Mesenchymal stem cell (in vitro differentiated cells and primary cell): ENCODE results near the gene PDZRN3.

Experiments
- DNase-seq: peaks from one replicate; pipeline ENCODE4 v3.0.0-alpha.2; 2013
- H2AFZ ChIP-seq: one replicate; pipeline ENCODE4 v1.6.1; 2013; ENCODE audit warnings: low read depth, mild to moderate bottlenecking, control low read depth, inconsistent platforms, low read length, moderate library complexity
- H2AK5ac ChIP-seq: 2 replicates; pipeline ENCODE4 v1.6.1; 2013; ENCODE audit warnings: low read length, moderate library complexity, mild to moderate bottlenecking, inconsistent platforms; ENCODE audit not compliant: severe bottlenecking
- H2BK120ac ChIP-seq: one replicate; pipeline ENCODE4 v1.6.1; 2013; ENCODE audit warnings: low read depth, mild to moderate bottlenecking, inconsistent platforms, low read length, moderate library complexity
- H2BK12ac ChIP-seq, 2 experiments: one replicate each; pipeline ENCODE4 v1.6.1; 2013; ENCODE audit warnings: inconsistent platforms in 2 of 2, low read length in 2 of 2, mild to moderate bottlenecking in 2 of 2, moderate library complexity in 2 of 2, control low read depth in 1 of 2
- H2BK15ac ChIP-seq: one replicate; pipeline ENCODE4 v1.6.1; 2013; ENCODE audit warnings: mild to moderate bottlenecking, low read depth, inconsistent platforms; ENCODE audit not compliant: poor library complexity, severe bottlenecking
- H2BK5ac ChIP-seq: 2 replicates; pipeline ENCODE4 v1.6.1; 2013; ENCODE audit warnings: low read depth, mild to moderate bottlenecking, low read length, control low read depth, inconsistent platforms; ENCODE audit not compliant: poor library complexity, severe bottlenecking
- H3K14ac ChIP-seq, 2 experiments: one replicate each; pipeline ENCODE4 v1.6.1; 2013; ENCODE audit warnings: inconsistent platforms in 2 of 2, low read length in 2 of 2, control low read depth in 1 of 2, mild to moderate bottlenecking in 1 of 2, moderate library complexity in 1 of 2
- H3K18ac ChIP-seq, 2 experiments: one replicate each; pipeline ENCODE4 v1.6.1; 2013; ENCODE audit warnings: inconsistent platforms in 2 of 2, low read length in 2 of 2, control low read depth in 1 of 2, low read depth in 1 of 2, mild to moderate bottlenecking in 1 of 2
- H3K23ac ChIP-seq, 2 experiments: one replicate each; pipeline ENCODE4 v1.6.1; 2013; ENCODE audit warnings: inconsistent platforms in 2 of 2, low read length in 2 of 2, mild to moderate bottlenecking in 2 of 2, moderate library complexity in 2 of 2, control low read depth in 1 of 2
- H3K27ac ChIP-seq: 2 replicates; pipeline ENCODE4 v1.5.1; 2013; ENCODE audit warnings: mild to moderate bottlenecking, moderate library complexity, low read length, control low read depth, inconsistent platforms; ENCODE audit not compliant: poor library complexity, severe bottlenecking
- H3K27me3 ChIP-seq, 2 experiments: 2 replicates each; pipeline versions ENCODE4 v1.6.1 to v1.7.0; 2013; ENCODE audit warnings: low read length in 2 of 2, mild to moderate bottlenecking in 2 of 2, moderate library complexity in 2 of 2, control low read depth in 1 of 2, inconsistent platforms in 1 of 2; ENCODE audit not compliant: control insufficient read depth in 1 of 2, insufficient read depth in 1 of 2
- H3K36me3 ChIP-seq, 2 experiments: 2 replicates each; pipeline versions ENCODE4 v1.6.1 to v1.7.0; 2013; ENCODE audit warnings: low read length in 2 of 2, control low read depth in 1 of 2, inconsistent platforms in 1 of 2, low read depth in 1 of 2, mild to moderate bottlenecking in 1 of 2; ENCODE audit not compliant: insufficient read depth in 2 of 2, control insufficient read depth in 1 of 2
- H3K4ac ChIP-seq, 2 experiments: one replicate each; pipeline ENCODE4 v1.6.1; 2013; ENCODE audit warnings: inconsistent platforms in 2 of 2, low read length in 2 of 2, mild to moderate bottlenecking in 2 of 2, moderate library complexity in 2 of 2, control low read depth in 1 of 2, low read depth in 1 of 2
- H3K4me1 ChIP-seq: 2 replicates; pipeline ENCODE4 v1.6.1; 2013; ENCODE audit warnings: low read depth, low read length, control low read depth; ENCODE audit not compliant: control insufficient read depth, insufficient read depth
- H3K4me2 ChIP-seq: 2 replicates; pipeline ENCODE4 v1.6.1; 2013; ENCODE audit warnings: low read length, mild to moderate bottlenecking, inconsistent platforms; ENCODE audit not compliant: poor library complexity, severe bottlenecking
- H3K4me3 ChIP-seq, 2 experiments: 2 replicates each; pipeline versions ENCODE4 v1.5.1 to v1.7.0; 2013; ENCODE audit warnings: low read length in 2 of 2, mild to moderate bottlenecking in 2 of 2, control low read depth in 1 of 2, low read depth in 1 of 2; ENCODE audit not compliant: insufficient read depth in 1 of 2
- H3K79me1 ChIP-seq: replicated peaks from 2 replicates; pipeline ENCODE4 v1.6.1; 2013; ENCODE audit warnings: mild to moderate bottlenecking, control low read depth, low read length, inconsistent platforms; ENCODE audit not compliant: poor library complexity, severe bottlenecking
- H3K9ac ChIP-seq: 2 replicates; pipeline ENCODE4 v1.7.0; 2013; ENCODE audit warnings: mild to moderate bottlenecking, low read length, moderate library complexity
- H3K9me3 ChIP-seq: 2 replicates; pipeline ENCODE4 v1.7.0; 2013; ENCODE audit warnings: mild to moderate bottlenecking, low read length; ENCODE audit not compliant: control insufficient read depth
- H4K8ac ChIP-seq: one replicate; pipeline ENCODE4 v1.6.1; 2013; ENCODE audit warnings: inconsistent platforms, mild to moderate bottlenecking, low read length, moderate library complexity
- H4K91ac ChIP-seq: one replicate; pipeline ENCODE4 v1.6.1; 2013; ENCODE audit warnings: mild to moderate bottlenecking, low read length, inconsistent platforms
- WGBS: methylation state at CpG from one replicate; pipeline ENCODE4 v1.1.7; 2013; ENCODE audit warnings: mixed read lengths; 5-methylcytosine and 5-hydroxymethylcytosine counted together

Gene PDZRN3

DNA sequence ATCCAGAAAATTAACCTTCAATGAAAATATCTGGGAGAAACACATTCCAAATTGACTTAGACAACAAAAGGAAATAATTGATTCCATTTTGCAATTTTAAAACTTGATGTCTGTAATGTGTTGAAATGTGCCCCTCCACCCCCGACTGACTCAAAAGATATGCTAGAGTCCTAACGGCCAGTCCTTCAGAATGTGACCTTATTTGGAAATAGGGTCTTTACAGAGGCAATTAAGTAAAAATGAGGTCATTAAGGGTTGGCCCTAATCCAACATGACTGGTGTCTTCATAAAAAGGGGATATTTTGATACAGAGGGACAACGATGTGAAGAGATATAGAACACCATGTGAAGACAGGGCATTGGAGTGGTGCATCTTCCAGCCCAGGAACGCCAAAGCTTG is 153.9 kb downstream of the PDZRN3 start:
- Histone ChIP-seq H3K9me3 (no peaks in the 10 kb centered on the region), H2AK5ac (no peak overlapping the region), H2BK12ac (no peak overlapping the region), H2BK15ac (no peak overlapping the region), H3K23ac (no peak overlapping the region), H3K36me3 (peaks cover 0 to 1% of the 10 kb centered on the region in 2 experiments), H3K4ac (no peak overlapping the region), H3K27me3 (no peaks in the 10 kb centered on the region), H2BK120ac (no peak overlapping the region), H3K4me3 (no peak overlapping the region), H4K8ac (no peak overlapping the region), H3K9ac (no peak overlapping the region), H3K4me2 (no peak overlapping the region), H3K4me1 (no peaks in the 10 kb centered on the region), H3K27ac (no peak overlapping the region), H3K14ac (no peak overlapping the region), H3K79me1 (no peaks in the 10 kb centered on the region), H3K18ac (no peak overlapping the region), H2BK5ac (no peak overlapping the region), H2AFZ (no peak overlapping the region), H4K91ac (no peak overlapping the region)
- no peak for DNase-seq
- WGBS: 80% methylated on average over 4 of the region's 4 CpGs

DNA sequence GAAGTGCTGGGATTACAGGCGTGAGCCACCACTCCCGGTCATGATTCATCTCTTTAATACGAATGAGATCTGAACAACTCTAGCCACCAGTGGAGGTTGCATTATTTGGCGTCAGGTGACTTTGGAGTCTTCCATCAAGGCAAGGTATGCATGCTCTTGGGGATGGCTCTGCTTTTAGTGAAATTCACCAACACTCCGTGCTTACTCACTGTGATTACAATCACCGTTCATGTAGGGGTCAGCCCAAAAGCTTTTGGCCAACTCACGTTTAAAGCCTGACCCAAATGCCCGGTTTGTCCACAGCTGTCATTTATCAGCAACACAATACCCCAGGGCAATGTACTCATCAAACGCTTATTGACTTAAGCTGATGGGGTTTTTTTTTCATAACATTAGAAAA is 155.4 kb downstream of the PDZRN3 start:
- Histone ChIP-seq H3K18ac (no peak overlapping the region), H2BK120ac (no peak overlapping the region), H3K36me3 (no peaks in the 10 kb centered on the region), H3K4me2 (no peak overlapping the region), H3K4me3 (no peak overlapping the region), H3K9me3 (no peaks in the 10 kb centered on the region), H4K8ac (no peak overlapping the region), H3K4ac (no peak overlapping the region), H3K4me1 (no peaks in the 10 kb centered on the region), H3K27me3 (no peaks in the 10 kb centered on the region), H2BK15ac (no peak overlapping the region), H3K14ac (no peak overlapping the region), H3K23ac (no peak overlapping the region), H2AK5ac (no peak overlapping the region), H2AFZ (no peak overlapping the region), H4K91ac (no peak overlapping the region), H2BK5ac (no peak overlapping the region), H2BK12ac (no peak overlapping the region), H3K79me1 (no peaks in the 10 kb centered on the region), H3K27ac (no peak overlapping the region), H3K9ac (no peak overlapping the region)
- 97% methylated on average over 8 of the region's 9 CpGs for WGBS
- DNase-seq: no peak

DNA sequence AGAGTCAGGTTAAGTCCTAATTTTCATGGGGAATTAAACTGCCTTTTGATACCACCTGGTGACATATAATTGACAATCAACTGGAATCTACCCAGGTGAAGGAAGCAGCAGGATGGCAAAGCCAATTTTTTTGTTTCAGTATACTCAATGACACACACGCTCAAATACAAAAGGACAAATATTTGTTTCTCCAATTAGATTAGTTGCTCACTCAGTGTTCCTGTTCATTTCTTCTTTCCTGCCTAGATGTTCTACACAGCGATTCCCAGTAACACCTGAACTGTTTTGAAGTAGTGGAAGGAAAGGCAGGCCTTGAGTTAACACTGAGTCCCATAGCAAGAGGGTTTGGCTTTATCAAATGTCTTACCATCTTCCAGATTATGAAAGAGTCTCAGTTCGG is 157.5 kb downstream of the PDZRN3 start:
- H2BK120ac ChIP-seq: no peak overlapping the region

DNA sequence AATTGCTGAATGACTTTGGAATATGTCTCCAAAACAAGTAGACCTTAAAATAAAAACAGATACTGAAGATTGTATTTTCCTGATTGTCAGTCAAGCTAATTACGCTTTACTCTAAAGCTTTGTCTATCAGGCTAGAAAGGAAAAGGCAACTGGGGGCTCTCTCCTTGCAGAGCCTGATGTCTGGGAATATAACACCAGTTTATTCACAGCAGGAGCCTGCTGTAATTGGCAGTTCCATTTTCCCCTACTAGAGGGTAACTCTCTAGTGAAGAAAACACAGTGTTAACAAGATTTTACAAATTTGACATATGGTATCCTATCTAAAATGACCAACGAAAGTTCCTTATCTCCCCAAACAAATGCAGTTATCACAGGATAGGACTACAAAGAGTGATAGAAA is 158.8 kb downstream of the PDZRN3 start:
- Histone ChIP-seq H2BK15ac (no peak overlapping the region), H3K4ac (no peak overlapping the region), H2BK5ac (no peak overlapping the region), H3K4me1 (no peaks in the 10 kb centered on the region), H3K18ac (no peak overlapping the region), H4K91ac (no peak overlapping the region), H3K4me3 (no peak overlapping the region), H3K36me3 (no peaks in the 10 kb centered on the region), H2BK120ac (no peak overlapping the region), H3K23ac (no peak overlapping the region), H2AFZ (no peak overlapping the region), H3K9ac (no peak overlapping the region), H3K27me3 (no peaks in the 10 kb centered on the region), H3K9me3 (no peaks in the 10 kb centered on the region), H3K14ac (no peak overlapping the region), H3K27ac (no peak overlapping the region), H2BK12ac (no peak overlapping the region), H4K8ac (no peak overlapping the region), H3K79me1 (no peaks in the 10 kb centered on the region), H2AK5ac (no peak overlapping the region), H3K4me2 (no peak overlapping the region)
- no peak for DNase-seq
- WGBS: 89% methylated on average over 1 of the region's 2 CpGs

More for the DNA sequence above, 157.5 kb downstream of the PDZRN3 start:
- Histone ChIP-seq H3K14ac (no peak overlapping the region), H3K4me3 (no peak overlapping the region), H3K27me3 (no peaks in the 10 kb centered on the region), H2AK5ac (no peak overlapping the region), H3K4me1 (no peaks in the 10 kb centered on the region), H4K91ac (no peak overlapping the region), H3K23ac (no peak overlapping the region), H3K18ac (no peak overlapping the region), H3K9me3 (no peaks in the 10 kb centered on the region), H3K79me1 (no peaks in the 10 kb centered on the region), H2BK5ac (no peak overlapping the region), H2BK12ac (no peak overlapping the region), H3K27ac (no peak overlapping the region), H2BK15ac (no peak overlapping the region), H3K36me3 (no peaks in the 10 kb centered on the region), H4K8ac (no peak overlapping the region), H2AFZ (no peak overlapping the region), H3K9ac (no peak overlapping the region), H3K4ac (no peak overlapping the region), H3K4me2 (no peak overlapping the region)
- WGBS: 94% methylated on average over 3 of the region's 3 CpGs
- DNase-seq: no peak
